ENCODE measurements around the gene UBAC2.

GRCh38 chr13:99161512-99161911, 39.1 kb upstream of the UBAC2 start:
- no peak for TF ChIP-seq CTCF (IDR thresholded peaks at IDR 0.05)
- no peak for TF ChIP-seq POLR2A (IDR thresholded peaks at IDR 0.05)

All from heart left ventricle (tissue), 13 donors.